Raji (cell line): ENCODE data around the gene KLHDC7B.

Experiments
- POLR2A ChIP-seq: IDR thresholded peaks from 2 replicates; pipeline ENCODE4 v1.6.1; 2011; ENCODE audit warnings: low read depth, low read length, control low read depth; ENCODE audit not compliant: insufficient read depth

The KLHDC7B gene

GRCh38 chr22:50507991-50508884 lies 37.5 kb upstream of the KLHDC7B start, which contains the start of gene NCAPH2:
Gene NCAPH2, plus strand, starts transcription at chr22:50508224. Its CDS starts 114 bp downstream, at chr22:50508338.
- peak; percentile 87 for TF ChIP-seq POLR2A

DNA sequence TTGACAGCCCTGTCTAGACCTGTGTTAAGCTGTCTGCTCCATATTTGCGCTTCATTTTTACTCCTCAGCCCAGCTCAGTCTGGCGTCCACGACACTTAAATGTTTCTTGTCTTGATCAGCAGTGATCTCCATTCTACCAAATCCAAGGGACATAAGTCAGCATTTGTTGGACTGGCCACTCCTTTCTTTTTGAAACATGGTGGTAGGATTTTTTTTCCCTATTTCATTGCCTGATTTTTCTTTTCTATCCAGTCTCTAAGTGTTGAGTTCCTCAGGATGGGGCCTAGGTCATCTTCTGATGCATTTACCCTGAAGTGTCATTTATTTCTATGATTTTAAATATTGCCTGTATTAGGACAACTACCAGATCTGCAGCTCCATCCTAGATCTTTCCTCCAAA lies 36.8 kb upstream of the KLHDC7B start:
- TF ChIP-seq POLR2A, result no peak

DNA sequence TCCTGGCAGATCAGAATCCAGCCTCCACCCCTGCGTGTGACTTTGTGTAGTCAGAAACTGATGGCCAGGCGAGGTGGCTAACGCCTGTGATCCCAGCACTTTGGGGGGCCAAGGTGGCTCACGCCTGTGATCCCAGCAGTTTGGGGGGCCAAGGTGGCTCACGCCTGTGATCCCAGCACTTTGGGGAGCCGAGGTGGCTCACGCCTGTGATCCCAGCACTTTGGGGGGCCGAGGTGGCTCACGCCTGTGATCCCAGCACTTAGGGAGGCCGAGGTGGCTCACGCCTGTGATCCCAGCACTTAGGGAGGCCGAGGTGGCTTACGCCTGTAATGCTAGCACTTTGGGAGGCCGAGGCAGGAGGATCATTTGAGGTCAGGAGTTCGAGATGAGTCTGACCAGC lies 32.5 kb upstream of the KLHDC7B start:
- no peak for TF ChIP-seq POLR2A

DNA sequence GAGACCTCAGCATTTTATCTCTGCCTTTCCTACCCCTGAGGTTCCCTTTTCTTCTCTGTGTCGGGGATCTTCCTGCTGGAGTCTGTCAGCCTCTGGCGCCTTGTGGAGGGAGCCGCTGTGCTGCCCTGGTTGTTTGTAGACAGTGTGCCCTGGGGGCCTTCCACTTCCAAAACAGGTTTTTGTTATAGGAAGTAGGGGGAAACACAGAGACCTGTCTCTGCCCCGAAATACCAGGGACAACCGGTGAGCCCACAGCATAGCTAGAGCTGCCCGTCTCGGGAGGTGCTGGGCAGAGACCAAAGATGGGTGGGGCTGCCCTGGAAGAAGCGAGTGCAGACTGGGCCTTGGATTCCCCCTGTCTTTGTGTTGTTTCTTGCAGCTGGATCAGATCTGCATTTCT lies 29.6 kb upstream of the KLHDC7B start:
- no peak for TF ChIP-seq POLR2A

DNA sequence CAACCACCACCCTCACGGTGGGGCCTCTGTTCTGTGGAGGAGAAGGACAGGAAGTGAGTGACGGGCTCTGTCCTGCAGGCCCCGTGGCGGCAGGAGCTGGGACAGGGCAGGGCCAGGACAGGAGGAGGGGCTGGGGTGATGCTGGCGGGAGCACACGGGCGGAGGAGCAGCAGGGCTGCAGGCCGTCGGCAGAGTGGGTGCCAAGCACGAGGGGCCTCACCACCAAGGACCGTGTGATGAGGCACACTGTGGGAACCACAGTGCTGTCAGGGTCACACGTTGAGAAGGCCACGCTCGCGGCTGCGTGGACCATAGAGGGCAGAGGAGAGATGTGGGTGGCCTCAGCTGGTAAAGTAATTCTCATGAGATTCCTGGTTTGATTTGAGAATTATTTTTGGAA lies 28.8 kb upstream of the KLHDC7B start:
- TF ChIP-seq POLR2A, result no peak

- no peak for TF ChIP-seq POLR2A
Observed at GRCh38 chr22:50517495-50518260, 28.0 kb upstream of the KLHDC7B start.

- TF ChIP-seq POLR2A, result no peak
Observed at GRCh38 chr22:50518606-50519005, 27.1 kb upstream of the KLHDC7B start.

- no peak for TF ChIP-seq POLR2A
Observed at GRCh38 chr22:50519151-50519550, 26.5 kb upstream of the KLHDC7B start.

DNA sequence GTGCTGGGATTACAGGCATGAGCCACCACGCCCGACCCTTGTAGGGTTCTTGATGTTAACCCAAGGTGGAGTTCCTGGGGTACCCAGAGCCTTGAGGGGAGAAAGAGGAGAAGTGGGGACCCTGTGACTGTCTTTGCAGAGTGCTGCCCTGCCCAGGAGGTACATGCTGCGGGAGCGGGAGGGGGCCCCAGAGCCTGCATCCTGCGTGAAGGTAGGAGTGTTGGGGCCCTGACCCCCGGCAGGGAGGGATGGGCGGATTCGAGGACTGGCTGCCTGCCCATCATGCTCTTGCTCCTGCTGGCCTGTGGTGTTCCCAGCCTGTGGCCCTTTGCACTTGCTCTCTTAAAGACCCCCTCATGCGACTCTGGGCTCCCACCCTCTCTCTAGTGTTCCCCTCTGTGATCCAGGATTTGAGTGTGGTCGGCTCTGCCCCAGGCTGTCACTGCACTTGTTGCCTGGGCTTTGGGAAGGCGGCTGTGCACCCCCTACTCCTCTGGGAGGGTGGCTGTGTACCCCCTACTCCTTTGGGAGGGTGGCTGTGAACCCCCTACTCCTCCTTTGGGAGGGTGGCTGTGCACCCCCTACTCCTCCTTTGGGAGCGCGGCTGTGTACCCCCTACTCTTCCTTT lies 24.8 kb upstream of the KLHDC7B start:
- no peak for TF ChIP-seq POLR2A

DNA sequence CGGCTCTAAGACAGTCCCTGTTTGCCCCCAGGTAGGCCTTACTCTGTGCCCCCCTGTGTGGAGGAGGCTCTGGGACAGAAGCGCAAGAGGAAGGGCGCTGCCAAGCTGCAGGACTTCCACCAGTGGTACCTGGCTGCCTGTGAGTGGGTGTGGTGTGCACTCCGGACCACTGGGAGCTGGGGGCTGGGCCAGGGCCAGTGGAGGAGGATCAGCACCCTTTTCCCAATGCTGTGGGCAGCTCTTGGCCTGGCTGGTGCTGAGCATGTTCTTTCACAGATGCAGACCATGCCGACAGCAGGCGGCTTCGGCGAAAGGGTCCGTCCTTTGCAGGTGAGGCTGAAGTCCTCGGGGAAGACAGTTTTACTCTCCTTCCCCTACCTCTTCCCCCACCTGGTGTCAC lies 24.0 kb upstream of the KLHDC7B start:
- no peak for TF ChIP-seq POLR2A

- TF ChIP-seq POLR2A, result no peak
Observed at GRCh38 chr22:50522208-50522805, 23.4 kb upstream of the KLHDC7B start.

DNA sequence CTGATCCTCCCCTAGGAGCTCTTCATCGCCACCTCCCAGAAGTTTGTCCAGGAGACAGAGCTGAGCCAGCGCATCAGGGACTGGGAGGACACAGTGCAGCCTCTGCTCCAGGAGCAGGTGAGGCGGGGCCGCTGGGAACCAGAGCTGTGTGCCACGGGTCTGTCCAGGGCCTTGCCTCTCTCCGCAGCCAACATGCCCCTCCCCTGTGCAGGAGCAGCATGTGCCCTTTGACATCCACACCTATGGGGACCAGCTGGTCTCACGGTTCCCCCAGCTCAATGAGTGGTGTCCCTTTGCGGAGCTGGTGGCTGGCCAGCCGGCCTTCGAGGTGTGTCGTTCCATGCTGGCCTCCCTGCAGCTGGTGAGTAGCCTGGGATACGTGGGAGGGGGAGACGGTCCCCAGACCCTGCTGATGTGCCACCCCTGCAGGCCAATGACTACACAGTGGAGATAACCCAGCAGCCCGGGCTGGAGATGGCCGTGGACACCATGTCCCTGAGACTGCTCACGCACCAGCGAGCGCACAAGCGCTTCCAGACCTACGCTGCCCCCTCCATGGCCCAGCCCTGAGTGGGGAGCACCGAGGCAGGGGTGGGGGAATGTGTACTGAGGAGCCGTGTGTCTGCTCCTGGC lies 22.8 kb upstream of the KLHDC7B start:
- TF ChIP-seq POLR2A, result 0 out of 2 replicates have a peak, but pooled peaks have one; percentile 2

- 0 out of 2 replicates have a peak, but pooled peaks have one; percentile 18 for TF ChIP-seq POLR2A
Observed at GRCh38 chr22:50523458-50523805, 22.3 kb upstream of the KLHDC7B start.

DNA sequence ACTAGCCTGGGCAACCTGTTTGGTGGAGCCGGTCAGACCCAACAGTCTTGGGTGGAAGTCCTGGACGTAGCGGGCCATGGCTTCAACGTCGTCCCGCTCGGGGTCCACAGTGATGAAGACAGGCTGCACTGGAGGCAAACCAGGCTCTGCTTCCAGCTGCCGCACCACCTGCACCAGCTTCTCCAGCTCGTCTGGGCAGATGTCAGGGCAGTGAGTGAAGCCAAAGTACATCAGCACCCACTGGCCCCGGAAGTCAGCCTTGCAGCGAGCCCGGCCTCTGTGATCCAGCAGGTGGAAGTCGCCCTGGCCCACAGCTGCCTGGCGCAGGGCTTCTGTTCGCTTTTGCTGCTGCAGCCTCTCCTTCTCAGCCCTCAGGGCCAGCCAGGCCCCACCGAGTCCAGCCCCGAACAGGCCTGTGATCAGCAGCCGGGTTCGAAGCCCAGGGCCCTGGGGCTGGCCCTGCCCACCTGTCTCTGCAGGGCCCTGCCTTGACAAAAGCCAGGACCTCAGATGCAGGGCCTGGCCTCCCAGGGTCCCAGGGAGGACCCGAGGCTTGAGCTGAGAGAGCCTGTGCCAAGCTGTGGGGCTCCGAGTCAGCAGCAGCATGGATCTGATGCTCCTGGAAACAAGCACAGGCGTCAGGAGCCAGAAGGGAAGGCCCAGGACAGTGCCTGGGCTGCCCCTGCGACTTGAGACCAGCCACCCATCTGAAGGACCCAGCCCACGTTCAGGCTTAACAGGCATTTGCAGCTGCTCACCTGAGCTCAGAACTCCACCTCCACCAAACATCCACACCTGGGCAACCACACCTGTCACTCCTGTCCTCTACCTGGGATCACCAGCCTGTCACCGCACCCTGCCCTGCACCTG lies 21.7 kb upstream of the KLHDC7B start:
- TF ChIP-seq POLR2A, result no peak

- TF ChIP-seq POLR2A, result no peak
Observed at GRCh38 chr22:50524676-50525103, 21.0 kb upstream of the KLHDC7B start.
